NCI-H1436 treated with DMSO at 0.1 percent for 48 hours (cell line): ENCODE data around the gene STUM.
A peak's percentile ranks its signal among the peaks of the same experiment; 100 is the strongest.
"Not testable (repeated sequence)": the region's sequence is repeated elsewhere in the genome, so short reads cannot be mapped to it uniquely, and the experiment has no call there.

ENCODE experiments used
- DNase-seq: peaks from one replicate; lab custom pipeline; 2025; lab: John Stamatoyannopoulos, UW

Gene STUM

DNA sequence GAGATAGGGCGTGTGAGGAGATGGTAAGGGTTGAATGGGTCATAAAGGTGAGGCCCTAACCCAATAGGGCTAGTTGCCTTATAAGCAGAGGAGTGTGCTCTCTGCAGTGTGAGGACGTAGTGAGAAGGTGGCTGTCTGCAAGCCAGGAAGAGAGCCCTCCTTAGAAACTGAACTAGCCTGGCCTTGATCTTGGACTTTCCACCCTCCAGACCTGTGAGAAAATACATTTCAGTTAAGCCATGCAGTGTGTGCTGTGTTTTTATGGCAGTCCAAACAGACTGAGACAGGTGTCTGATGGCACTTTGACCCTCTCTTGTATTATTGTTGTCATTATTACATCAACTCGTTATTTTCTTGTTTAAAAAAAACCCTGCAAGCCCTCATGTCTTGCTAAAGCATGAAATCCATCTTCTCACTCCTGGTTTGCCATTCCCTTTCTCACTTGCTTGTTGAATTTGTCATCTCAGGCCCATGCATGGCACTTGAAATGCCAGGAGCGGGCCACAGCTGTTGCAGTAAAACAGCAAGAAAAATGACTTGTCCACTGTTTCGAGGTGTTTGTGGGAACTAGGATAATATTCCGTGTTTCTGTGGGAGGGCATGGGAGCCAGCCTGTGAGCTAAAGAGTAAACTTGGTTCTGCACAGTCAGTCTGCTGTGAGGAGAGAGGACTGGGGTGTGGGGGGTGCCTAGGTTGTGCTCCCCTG is 78.6 kb downstream of the STUM start:
- DNase-seq: no peak

DNA sequence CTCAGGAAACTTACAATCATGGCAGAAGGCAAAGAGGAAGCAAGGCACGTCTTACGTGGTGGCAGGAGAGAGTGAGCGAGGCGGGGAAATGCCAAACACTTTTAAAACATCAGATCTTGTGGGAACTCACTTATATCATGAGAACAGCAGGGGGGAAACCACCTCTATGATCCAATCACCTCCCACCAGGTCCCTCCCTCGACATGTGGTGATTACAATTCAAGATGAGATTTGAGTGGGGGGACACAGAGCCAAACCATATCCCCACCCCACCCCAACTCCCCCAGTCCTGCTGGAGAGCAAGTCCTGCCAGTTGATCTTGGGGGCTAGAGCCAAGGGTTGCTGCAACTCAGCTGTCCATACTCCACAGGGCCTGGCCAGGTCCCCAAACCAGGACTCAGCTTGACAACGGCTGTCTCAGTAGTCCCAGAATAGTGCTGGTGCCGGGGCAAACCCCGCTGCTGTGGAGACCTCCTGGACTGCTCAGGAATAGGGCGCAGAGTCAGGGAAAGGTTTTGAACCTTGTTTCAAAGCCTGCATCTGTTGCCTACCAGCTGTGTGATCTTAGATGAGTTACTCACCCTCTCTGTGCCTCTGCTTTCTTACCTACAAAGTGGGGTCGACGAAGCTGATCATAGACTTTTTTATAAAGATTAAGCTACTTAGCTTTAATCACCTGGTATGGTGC is 79.5 kb downstream of the STUM start:
- no peak for DNase-seq

GRCh38 chr1:226628612-226629155 is 80.1 kb downstream of the STUM start:
- DNase-seq: peak; percentile 36

DNA sequence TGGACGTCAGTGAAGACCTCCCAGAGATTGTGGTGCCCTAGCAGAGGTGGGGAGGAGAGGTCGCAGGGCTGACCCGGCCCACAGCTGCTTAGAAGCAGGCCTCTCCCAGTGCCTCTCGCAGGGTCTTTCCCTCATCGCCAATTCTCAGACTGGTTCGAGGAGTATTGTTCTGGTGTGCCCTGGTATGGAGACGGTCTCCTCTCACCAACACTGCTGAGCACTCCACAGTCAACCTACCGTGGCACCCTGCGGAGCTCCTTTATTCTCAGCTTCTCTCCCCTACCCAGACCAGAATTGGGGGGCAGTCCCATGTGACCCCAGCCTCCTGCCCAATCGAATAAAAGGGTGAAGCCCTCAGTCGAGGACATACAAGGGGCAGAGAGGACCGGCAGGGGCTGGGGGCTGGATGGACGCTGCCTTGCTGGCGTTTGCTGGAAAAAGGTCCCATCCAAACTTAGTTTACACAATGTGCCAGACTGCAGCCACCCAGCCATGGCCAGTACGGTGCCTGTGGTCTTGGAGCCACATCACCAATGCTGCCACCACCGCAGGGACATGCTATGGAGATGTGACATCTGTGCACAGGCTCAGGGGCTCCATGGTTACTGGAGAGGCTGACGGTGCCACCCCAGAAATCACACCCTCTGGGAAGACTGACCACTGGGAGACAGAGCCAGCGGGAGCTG is 80.8 kb downstream of the STUM start:
- DNase-seq: no peak

GRCh38 chr1:226629896-226630550 is 81.5 kb downstream of the STUM start:
- DNase-seq: no peak

DNA sequence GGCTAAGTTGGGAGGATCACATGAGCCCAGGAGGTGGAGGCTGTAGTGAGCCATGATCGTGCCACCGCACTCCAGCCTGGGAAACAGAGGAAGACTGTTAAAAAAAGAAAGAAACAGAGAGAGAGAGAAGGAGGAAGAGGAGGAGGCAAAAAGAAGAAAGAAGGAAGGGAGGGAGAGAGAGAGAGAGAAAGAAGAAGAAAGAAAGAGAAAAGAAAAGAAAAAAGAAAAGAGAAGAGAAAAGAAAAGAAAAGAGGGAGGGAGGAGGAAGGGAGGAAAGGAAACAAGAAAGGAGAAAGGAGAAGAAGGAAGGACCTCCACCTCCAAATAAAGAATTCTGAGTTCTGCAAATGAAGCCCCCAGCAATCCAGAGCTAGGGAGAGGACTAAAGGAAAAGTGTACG is 82.0 kb downstream of the STUM start:
- no peak for DNase-seq

DNA sequence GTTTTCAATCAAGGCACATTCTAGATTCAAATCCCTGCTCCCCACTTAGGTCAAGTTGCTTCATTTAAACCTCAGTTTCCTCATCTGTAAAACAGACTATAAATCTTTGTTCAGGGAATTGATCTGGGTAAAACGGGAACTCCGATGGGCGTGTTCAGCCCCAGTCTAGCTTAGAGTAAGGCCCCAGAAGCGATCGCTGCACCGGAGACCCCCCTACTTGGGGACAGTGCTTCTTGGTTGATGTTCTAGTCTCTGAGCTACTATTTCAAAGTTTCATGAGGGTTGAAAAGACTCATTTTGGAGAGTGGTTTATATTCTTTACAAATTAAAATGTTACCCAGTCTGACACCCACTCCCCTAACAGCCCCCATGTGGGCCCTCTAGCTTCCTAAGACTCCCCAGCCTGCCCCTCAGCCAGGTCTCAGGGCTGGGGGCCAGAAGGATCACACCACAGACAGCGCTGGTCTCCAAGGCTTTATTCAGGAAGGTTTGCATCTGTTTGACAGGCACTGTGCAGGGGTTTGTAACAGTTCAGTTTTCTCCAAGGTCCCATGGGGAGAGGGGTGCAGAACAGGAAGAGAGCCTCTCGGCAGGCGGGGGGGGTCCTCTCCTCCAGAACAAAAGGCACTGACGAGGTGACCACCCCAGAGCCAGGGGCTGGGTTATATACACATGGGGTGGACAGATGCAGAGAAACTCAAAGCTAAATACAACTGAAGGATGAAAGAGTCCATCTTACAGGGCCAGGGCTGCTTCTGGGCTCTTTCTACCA is 82.9 kb downstream of the STUM start:
- no peak for DNase-seq

DNA sequence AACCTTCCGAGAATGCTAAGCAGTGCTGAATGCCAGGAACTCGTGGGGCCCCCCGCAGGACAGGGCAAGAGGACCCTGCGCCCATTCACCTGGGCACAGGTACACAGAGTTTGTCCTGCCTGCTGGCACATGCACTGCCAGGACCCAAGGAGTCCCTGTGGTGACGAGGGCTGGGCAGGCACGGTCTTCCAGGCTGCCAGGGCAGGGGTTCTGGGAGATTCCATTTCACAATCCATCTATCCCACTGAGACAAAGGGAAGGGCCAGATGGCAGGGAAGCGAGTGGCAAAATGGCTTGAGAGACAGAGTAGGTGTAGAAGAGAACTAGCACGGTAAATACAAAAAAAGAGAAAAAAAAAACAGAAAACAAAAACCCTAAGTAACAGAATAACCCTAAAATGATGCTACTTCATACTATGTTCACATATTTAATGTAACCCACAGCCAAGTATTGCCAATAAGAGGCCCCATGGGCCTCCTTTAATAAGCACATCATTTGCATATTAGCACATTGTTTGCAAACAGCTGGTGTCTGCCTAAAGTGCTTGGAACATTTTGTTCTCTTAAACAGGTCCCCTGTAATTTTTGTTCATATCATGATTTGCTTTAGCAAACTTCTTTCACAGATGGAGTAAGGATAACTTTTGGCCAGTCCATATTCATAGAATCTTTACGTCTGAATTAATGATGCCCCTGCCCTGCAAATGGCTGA is 83.8 kb downstream of the STUM start:
- no peak for DNase-seq

DNA sequence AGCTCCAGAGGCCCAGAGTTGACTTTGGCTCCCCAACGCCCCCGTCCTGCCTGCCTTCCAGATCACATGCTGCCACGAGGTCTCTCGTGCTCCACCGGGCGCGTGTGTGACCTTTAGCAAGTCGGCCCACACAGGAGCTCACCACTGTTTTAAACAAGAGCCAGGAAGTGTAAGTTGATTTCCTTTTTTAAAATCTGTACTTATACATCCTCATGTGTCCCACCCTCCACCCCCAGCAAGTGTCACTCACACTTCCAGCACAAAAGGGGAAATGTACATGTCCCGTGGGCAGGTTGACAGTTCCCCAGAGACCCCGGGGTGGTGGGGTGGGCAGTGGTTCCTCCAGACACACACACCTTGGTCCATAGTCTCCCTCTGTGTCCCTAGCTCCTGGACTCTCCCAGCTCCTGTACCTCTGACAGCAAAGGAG is 84.4 kb downstream of the STUM start:
- no peak for DNase-seq

DNA sequence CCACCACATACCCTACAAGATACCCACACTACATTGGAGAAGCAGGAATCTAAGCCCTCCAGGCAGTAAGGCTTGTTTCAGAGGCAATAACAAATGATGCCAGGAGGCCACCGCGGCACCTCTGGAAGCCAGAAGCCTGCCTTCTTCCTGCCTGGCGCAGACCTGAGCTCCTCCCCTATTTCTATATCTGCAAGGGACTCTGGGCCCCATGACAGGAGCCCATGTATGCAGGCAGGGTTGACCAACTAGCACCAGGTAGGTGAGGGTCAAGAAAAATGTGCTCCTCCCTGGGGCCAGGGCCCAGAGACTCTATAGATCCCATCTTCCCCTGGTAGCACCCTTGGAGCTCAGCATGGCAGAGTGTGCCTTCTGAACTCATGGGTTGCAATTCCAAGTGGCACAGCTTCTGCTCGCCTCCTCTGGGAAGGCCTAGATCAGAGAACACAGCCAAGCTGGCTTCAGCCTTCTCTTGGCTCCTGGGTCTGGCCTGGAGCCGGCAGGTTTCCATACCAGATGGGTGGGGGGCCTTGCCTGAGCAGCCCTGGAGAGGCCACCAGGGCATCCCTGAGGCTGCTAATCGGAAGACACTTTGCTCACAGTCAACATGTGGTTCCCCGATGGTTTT is 85.1 kb downstream of the STUM start:
- no peak for DNase-seq

DNA sequence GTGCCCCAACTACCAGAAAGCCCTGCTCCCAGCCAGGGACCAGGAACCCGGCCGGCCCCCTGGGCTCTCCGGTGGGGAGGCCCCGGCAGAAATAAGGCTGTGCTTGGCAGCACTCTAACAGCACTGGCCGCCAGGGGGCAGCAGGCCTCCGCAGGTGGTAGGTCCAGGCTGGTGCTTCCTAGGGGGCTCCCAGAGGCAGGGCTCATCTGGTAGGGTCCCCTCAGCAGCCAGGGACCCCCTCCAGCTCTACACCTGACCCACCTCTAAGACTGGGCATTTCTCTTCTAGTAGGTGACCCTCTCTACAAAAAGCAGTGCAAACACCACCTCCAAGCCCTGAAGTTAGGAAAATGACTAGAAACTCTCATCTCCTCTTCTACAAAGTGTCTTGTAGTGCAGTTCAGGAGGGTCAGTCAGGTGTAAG is 85.6 kb downstream of the STUM start:
- peak; percentile 12 for DNase-seq

- no peak for DNase-seq
Measured at GRCh38 chr1:226634611-226635246, 86.2 kb downstream of the STUM start.

DNA sequence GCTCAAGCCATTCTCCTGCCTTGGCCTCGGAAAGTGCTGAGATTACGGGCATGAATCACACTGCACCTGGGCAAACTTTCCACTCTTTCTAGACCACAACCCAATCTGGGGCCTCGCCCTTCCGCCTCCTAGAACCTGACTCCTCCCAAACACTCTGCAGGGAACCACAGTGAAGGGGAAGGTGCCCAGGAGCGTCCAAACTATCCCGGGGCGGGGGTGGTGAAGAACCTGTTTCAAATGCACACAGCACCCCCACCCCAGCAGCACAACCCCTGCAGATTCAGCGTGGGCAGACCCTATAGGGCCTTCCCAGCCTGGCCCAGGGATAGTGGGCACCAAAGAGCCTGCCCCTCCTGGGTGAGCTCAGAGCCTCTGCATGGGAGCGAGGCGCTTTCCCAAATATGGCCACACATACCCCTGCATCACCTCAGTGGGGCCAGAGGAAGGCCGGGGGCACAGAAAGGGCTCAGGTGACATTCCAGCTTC is 86.9 kb downstream of the STUM start:
- DNase-seq: no peak

DNA sequence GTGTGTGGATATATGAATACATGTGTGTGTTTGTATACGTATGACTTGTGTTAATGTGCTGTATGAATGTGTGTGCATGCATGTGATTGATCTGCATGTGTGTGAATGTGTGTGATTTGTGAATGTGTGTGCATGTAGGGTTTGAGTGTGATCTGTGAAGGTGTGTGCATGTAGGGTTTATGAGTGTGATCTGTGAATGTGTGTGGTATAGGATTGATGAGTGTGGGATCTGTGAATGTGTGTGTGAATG is 88.2 kb downstream of the STUM start:
- DNase-seq: no peak

GRCh38 chr1:226637147-226637935 is 88.8 kb downstream of the STUM start:
- no peak for DNase-seq

- no peak for DNase-seq
Measured at GRCh38 chr1:226638001-226638601, 89.5 kb downstream of the STUM start.

DNA sequence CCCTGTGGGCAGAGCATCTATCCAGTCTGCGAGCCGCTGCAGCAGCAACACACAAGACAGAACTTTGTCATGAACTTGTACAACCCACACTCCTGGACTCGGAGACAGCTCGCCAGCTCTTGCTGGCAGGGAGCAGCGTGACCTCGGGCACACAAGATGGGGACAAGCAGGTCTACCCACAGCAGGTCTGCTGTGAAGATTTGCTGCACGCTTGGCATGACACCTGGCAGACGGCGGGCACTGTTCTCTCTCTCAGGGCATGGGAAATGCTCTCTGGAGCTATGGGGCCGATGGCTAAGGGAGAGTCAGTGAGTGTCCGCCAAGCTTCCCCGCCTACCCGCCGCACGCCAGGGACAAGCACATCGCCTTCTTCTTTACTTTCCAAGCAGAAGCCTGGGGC is 90.0 kb downstream of the STUM start:
- DNase-seq: no peak

- not testable (repeated sequence) for DNase-seq
Measured at GRCh38 chr1:226639206-226639605, 90.6 kb downstream of the STUM start.

- no peak for DNase-seq
Measured at GRCh38 chr1:226639631-226640061, 91.1 kb downstream of the STUM start.
